H54 (cell line): ENCODE results near the gene RLN3.
A peak's percentile ranks its signal among the peaks of the same experiment; 100 is the strongest.
"Not testable (repeated sequence)": the region's sequence is repeated elsewhere in the genome, so short reads cannot be mapped to it uniquely, and the experiment has no call there.

Experiments used
- DNase-seq: peaks from one replicate; pipeline ENCODE4 v3.0.0; 2011; ENCODE audit warnings: low spot score, mixed read lengths; ENCODE audit not compliant: insufficient read length
- FAIRE-seq: peaks from 3 replicates; lab custom pipeline; 2011; peaks lifted over from hg19 to GRCh38; lab: Jason Lieb, UNC
- POLR2A ChIP-seq: IDR thresholded peaks from 2 replicates; pipeline ENCODE4 v1.6.1; 2011; ENCODE audit warnings: low read depth, mild to moderate bottlenecking, low read length

RLN3 gene

DNA sequence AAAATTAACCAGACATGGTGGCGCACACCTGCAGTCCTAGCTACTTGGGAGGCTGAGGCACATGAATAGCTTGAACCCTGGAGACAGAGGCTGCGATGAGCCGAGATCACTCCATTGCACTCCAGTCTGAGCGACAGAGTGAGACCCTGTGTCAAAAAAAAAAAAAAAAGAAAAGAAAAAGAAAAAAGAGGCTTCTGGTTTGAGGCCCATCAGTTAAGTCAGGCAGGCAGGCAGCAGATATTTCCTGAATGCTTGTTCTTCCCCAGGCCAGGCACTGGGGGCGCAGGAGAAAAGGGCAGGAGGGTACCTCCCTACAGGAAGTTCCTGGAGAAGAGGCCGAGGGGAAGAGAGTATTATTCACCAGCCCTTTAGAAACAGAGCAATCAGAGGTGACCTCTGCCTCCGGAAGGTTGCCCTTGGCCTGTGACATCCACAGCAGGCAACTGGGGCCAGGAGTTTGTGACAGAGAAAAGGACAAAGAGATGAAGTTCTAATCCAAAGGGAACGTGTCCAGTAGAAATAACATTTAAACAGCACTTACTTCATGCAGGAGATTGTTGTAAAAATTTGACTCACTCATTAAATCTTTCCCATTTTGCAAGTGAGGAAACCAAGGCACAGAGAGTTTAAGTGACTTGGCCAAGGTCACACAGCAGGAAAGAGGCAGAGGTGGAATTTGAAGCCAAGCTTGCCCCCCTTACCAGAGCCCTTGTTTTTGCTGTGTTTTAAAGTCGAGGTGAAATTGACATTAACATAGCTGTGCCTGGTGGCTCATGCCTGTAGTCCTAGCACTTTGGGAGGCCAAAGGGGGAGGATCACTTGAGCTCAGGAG is 4.3 kb upstream of the RLN3 start:
- TF ChIP-seq POLR2A: no peak
- FAIRE-seq (peak; percentile 23), DNase-seq (peak; percentile 63)

- FAIRE-seq: not testable (repeated sequence)
Observed at GRCh38 chr19:14026652-14027192, 1.2 kb upstream of the RLN3 start.

DNA sequence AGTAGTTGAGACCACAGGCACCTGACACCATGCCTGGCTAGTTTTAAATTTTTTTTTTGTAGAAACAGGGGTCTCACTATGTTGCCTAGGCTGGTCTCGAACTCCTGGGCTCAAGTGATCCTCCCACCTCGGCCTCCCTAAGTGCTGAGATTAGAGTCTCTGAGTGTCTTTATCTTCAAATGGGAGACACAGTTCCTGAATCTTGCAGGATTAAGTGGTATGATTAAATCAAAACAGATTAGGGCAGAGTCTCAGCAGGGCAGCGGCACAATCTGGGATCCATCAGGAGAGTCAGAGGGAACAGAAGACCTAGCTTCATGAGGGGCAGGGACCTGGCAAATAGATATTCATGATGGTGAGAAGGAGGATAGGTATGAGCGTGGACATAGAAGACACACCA is 953 bp downstream of the RLN3 start:
- TF ChIP-seq POLR2A: no peak
- no peak for DNase-seq
- FAIRE-seq: no peak

More at GRCh38 chr19:14026652-14027192, 1.2 kb upstream of the RLN3 start:
- DNase-seq: not testable (repeated sequence)

- TF ChIP-seq POLR2A: no peak
- FAIRE-seq (no peak), DNase-seq (no peak)
Observed at GRCh38 chr19:14030997-14031718, 3.2 kb downstream of the RLN3 start.

GRCh38 chr19:14031719-14032480 is 4.0 kb downstream of the RLN3 start, which contains the start of gene IL27RA:
Gene IL27RA (plus strand): TSS chr19:14031762. CDS start chr19:14031873, 111 bp downstream.
- TF ChIP-seq POLR2A: no peak
- FAIRE-seq (no peak), DNase-seq (peak; percentile 36)

- DNase-seq: no peak
- no peak for FAIRE-seq
- TF ChIP-seq POLR2A: no peak
Observed at GRCh38 chr19:14033946-14034345, 6.0 kb downstream of the RLN3 start.

DNA sequence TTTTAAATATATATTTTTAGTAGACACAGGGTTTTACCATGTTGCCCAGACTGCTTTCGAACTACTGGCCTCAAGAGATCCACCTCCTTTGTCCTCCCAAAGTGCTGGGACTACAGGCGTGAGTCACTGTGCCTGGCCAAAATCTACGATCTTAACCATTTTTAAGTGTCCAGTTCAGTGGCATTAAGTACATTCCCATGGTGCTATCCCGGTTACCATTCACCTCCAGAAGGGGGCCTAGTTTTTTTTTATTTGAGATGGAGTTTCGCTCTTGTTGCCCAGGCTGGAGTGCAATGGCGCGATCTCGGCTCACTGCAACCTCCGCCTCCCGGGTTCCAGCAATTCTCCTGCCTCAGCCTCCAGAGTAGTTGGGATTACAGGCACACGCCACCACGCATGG is 7.2 kb downstream of the RLN3 start:
- not testable (repeated sequence) for DNase-seq, FAIRE-seq

DNA sequence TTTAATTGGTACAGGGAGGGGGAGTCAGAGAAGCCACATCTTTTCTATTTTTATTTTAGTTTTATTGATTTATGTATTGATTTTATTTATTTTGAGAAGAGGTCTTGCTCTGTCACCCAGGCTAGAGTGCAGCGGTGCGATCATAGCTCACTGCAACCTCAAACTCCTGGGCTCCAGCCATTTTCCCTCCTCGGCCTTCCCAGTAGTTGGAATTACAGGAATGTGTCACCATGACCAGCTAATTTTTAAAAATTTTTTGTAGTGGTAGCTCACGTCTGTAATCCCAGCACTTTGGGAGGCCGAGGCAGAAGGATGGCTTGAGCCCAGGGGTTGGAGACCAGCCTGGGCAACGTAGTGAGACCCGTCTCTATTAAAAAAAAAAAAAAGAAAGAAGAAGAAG is 7.8 kb downstream of the RLN3 start:
- FAIRE-seq: no peak
- TF ChIP-seq POLR2A: no peak
- DNase-seq: no peak

GRCh38 chr19:14039181-14039580 is 11.2 kb downstream of the RLN3 start:
- DNase-seq (no peak), FAIRE-seq (no peak)
- TF ChIP-seq POLR2A: no peak

- peak; percentile 60 for DNase-seq
- not testable (repeated sequence) for FAIRE-seq
Observed at GRCh38 chr19:14042659-14043608, 15.0 kb downstream of the RLN3 start.

GRCh38 chr19:14047866-14048265 is 19.9 kb downstream of the RLN3 start:
- not testable (repeated sequence) for FAIRE-seq, DNase-seq

DNA sequence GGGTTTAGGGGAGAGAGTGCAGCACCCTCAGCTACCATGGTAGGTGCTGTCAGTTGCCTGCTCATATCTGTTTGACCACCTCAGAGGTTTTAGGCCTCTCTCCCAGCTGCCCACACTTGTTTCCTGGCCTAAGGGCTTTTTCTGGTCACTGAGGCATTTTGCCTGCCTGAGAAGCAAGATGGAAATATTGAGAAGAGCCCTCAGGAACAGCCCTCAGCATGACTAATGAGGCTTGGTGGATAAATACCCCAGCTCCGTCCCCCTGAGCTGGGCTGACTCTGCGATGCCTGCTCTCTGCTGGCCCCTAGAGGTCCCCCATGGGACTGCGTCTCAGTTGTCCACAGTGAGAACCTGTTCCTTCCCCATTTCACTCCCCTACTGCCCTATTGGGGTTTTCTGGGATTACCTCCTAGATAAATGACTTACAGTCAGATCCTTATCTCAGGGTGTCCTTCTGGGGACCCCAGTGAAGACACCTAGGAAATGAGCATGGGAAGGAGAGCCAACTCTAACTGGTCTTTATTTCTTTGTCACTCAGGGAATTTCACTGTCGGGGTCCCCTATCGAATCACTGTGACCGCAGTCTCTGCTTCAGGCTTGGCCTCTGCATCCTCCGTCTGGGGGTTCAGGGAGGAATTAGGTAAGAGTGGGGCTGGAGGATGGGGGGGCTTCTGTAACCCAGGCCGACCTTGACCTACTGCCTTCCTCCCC is 20.6 kb downstream of the RLN3 start:
- DNase-seq (peak; percentile 59), FAIRE-seq (no peak)
- no peak for TF ChIP-seq POLR2A

DNA sequence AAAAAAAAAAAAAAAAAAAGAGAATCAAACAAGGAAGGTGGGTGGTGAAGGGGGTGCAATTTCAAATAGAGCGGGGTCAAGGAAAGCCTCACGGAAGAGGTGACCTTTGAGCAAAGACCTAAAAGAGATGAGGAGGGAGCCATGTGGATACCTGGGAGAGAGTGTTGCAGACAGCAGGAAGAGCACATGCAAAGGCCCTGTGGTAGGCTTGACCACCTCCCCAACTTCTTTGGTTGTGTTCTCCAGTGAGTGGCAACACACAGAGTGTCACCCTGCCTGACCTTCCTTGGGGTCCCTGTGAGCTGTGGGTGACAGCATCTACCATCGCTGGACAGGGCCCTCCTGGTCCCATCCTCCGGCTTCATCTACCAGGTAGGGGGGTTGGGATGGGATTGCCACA is 22.6 kb downstream of the RLN3 start:
- DNase-seq (no peak), FAIRE-seq (no peak)
- TF ChIP-seq POLR2A: no peak

DNA sequence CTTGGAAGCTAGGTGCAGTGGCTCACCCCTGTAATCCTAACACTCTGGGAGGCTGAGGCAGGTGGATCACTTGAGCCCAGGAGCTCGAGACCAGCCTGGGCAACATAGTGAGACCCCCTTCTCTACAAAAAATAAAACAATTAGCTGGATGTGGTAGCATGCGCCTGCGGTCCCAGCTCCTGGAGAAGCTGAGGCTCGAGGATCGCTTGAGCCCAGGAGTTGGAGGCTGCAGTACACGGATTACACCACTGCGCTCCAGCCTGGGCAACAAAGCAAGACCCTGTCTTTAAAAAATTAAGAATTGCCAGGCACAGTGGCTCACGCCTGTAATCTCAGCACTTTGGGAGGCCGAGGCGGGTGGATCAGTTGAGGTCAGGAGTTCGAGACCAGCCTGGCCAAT is 23.0 kb downstream of the RLN3 start:
- DNase-seq, FAIRE-seq: not testable (repeated sequence)
